WTC11 (cell line): ENCODE data around the gene MYO15A. TPM values are rescaled to one million over a fixed set of nuclear protein-coding genes. Genes with fewer than 3 reads are reported as not detected.
A peak's percentile ranks its signal among the peaks of the same experiment; 100 is the strongest.

ENCODE experiments used
- ATAC-seq: fragments of 200-7000 bp; cut with Tn5 transposase; 2 replicates; pipeline ENCODE4 v1.10.0; 2021; ENCODE audit warnings: mild to moderate bottlenecking, moderate library complexity
- CTCF ChIA-PET: fragments of 300-600 bp; sonication (Branson Sonifier 250); formaldehyde crosslinking; loops from one replicate; lab custom pipeline; 2021; ENCODE audit warnings: antibody characterized with exemption; lab: Charles Lee
- POLR2A ChIA-PET: fragments of 350-600 bp; sonication (Branson Sonifier 250); formaldehyde crosslinking; loops from one replicate; lab custom pipeline; 2021; ENCODE audit warnings: antibody characterized with exemption; lab: Charles Lee
- DNase-seq: peaks from one replicate; pipeline ENCODE4 v3.0.0; 2021; ENCODE audit warnings: low spot score
- H3K27ac Mint-ChIP-seq: 2 replicates; pipeline ENCODE4 v1.8.0; 2021; ENCODE audit warnings: mixed read lengths
- H3K27me3 Mint-ChIP-seq: 2 replicates; pipeline ENCODE4 v1.8.0; 2021; ENCODE audit warnings: low read depth, mild to moderate bottlenecking, moderate library complexity, mixed read lengths
- H3K36me3 Mint-ChIP-seq: 2 replicates; pipeline ENCODE4 v1.8.0; 2021; ENCODE audit warnings: mixed read lengths
- H3K4me1 Mint-ChIP-seq: 2 replicates; pipeline ENCODE4 v1.8.0; 2022; ENCODE audit warnings: mixed read lengths
- H3K4me3 Mint-ChIP-seq: 2 replicates; pipeline ENCODE4 v1.8.0; 2021; ENCODE audit warnings: mild to moderate bottlenecking, moderate library complexity, mixed read lengths
- H3K9me3 Mint-ChIP-seq: 2 replicates; pipeline ENCODE4 v1.8.0; 2021; ENCODE audit warnings: mixed read lengths
- ATF1 ChIP-seq: sonication (generic); formaldehyde crosslinking; IDR thresholded peaks from 2 replicates; pipeline ENCODE4 v1.8.1; 2023; ENCODE audit warnings: mild to moderate bottlenecking, moderate library complexity, missing genetic modification reagents
- CREM ChIP-seq: sonication (generic); formaldehyde crosslinking; IDR thresholded peaks from 2 replicates; pipeline ENCODE4 v1.8.1; 2022; ENCODE audit warnings: mild to moderate bottlenecking, missing genetic modification reagents, moderate library complexity
- E2F5 ChIP-seq: sonication (generic); formaldehyde crosslinking; IDR thresholded peaks from 2 replicates; pipeline ENCODE4 v1.8.1; 2022; ENCODE audit warnings: mild to moderate bottlenecking, moderate library complexity, missing genetic modification reagents
- ETV6 ChIP-seq: sonication (generic); formaldehyde crosslinking; IDR thresholded peaks from 2 replicates; pipeline ENCODE4 v1.8.1; 2022; ENCODE audit warnings: mild to moderate bottlenecking, missing genetic modification reagents
- FOXK1 ChIP-seq: sonication (generic); formaldehyde crosslinking; IDR thresholded peaks from 2 replicates; pipeline ENCODE4 v1.8.0; 2022; ENCODE audit warnings: mild to moderate bottlenecking, moderate library complexity, missing genetic modification reagents
- MXD4 ChIP-seq: fragments of 250-450 bp; sonication (Bioruptor Pico); IDR thresholded peaks from 2 replicates; pipeline ENCODE4 v1.8.0; 2021; ENCODE audit warnings: mild to moderate bottlenecking, moderate library complexity, borderline replicate concordance
- NFYB ChIP-seq: sonication (generic); formaldehyde crosslinking; conservative IDR thresholded peaks from 2 replicates; pipeline ENCODE4 v1.8.0; 2022; ENCODE audit warnings: low read depth, missing genetic modification reagents
- NR1H2 ChIP-seq: sonication (generic); formaldehyde crosslinking; IDR thresholded peaks from 2 replicates; pipeline ENCODE4 v1.9.0; 2021; ENCODE audit warnings: mild to moderate bottlenecking, moderate library complexity, missing genetic modification reagents
- SMAD4 ChIP-seq: sonication (generic); formaldehyde crosslinking; IDR thresholded peaks from 2 replicates; pipeline ENCODE4 v1.8.0; 2022; ENCODE audit warnings: mild to moderate bottlenecking, missing genetic modification reagents
- STAT6 ChIP-seq: sonication (generic); formaldehyde crosslinking; conservative IDR thresholded peaks from 2 replicates; pipeline ENCODE4 v1.8.1; 2023; ENCODE audit warnings: mild to moderate bottlenecking, low read depth, missing genetic modification reagents, moderate library complexity
- TP53 ChIP-seq: sonication (generic); formaldehyde crosslinking; IDR thresholded peaks from 2 replicates; pipeline ENCODE4 v1.8.1; 2023; ENCODE audit warnings: mild to moderate bottlenecking, missing genetic modification reagents
- ZNF416 ChIP-seq: fragments of 250-450 bp; sonication (Bioruptor Pico); IDR thresholded peaks from 2 replicates; pipeline ENCODE4 v1.9.0; 2021; ENCODE audit warnings: mild to moderate bottlenecking, inconsistent platforms
- ZNF425 ChIP-seq: fragments of 250-450 bp; sonication (Bioruptor Pico); conservative IDR thresholded peaks from 2 replicates; pipeline ENCODE4 v1.9.0; 2021; ENCODE audit warnings: mild to moderate bottlenecking
- total RNA-seq: library from RNA; stranded (reverse); gene quantifications from 3 replicates; pipeline ENCODE4 v1.2.3, GENCODE V29; 2021
- TF ChIP-seq, protein P1 (sequence below): sonication (generic); formaldehyde crosslinking; IDR thresholded peaks from 2 replicates; pipeline ENCODE4 v1.8.0; 2022; ENCODE audit warnings: missing genetic modification reagents
- TF ChIP-seq, protein P2 (sequence below): sonication (generic); formaldehyde crosslinking; IDR thresholded peaks from 2 replicates; pipeline ENCODE4 v1.8.0; 2023; ENCODE audit warnings: missing genetic modification reagents, mild to moderate bottlenecking, borderline replicate concordance
- TF ChIP-seq, protein P3 (sequence below): sonication (generic); formaldehyde crosslinking; IDR thresholded peaks from 2 replicates; pipeline ENCODE4 v1.8.0; 2023; ENCODE audit warnings: mild to moderate bottlenecking, missing genetic modification reagents

The MYO15A gene
- total RNA-seq, 1 experiment from 2014 or later, result 2.6 TPM

DNA sequence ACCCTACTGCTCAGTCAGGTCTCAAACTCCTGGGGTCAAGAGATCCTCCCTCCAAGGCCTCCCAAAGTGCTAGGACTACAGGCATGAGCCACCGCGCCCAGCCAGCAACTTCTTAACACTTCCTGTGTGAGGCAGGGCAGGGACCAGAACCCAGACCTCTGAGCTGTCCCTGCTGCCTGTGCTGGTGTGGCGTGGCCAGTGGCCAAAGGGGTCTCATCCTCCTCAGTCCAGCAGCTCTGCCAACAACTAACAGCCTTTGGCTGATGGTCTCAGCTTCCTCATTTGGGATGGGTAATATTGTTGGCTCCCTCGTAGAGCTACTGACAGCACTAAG, 115.5 kb downstream of the MYO15A start:
- ChIA-PET CTCF (interaction anchor here (0.7 to 1.9 kb wide), 9 partner anchors 23 to 84 kb away, joined by 3 to 11 read pairs (median 6); no protein-coding TSS in a partner anchor), POLR2A (interaction anchor here (1.0 to 1.9 kb wide), 7 partner anchors 23 to 139 kb away, joined by 3 to 17 read pairs (median 4); partner anchors contain the start of genes ALKBH5, MIEF2 and SHMT1)
- Mint-ChIP-seq H3K9me3 (no peaks in the 10 kb centered on the region), H3K4me1 (peaks cover 26% of the 10 kb centered on the region), H3K36me3 (no peaks in the 10 kb centered on the region), H3K4me3 (peak overlapping the region; percentile 93), H3K27ac (peak overlapping the region; percentile 100), H3K27me3 (no peaks in the 10 kb centered on the region)
- ATAC-seq (no peak), DNase-seq (no peak)
- TF ChIP-seq MXD4 (CRISPR knock-in tag) (no peak), FOXK1 (CRISPR knock-in tag) (no peak), ZNF425 (CRISPR knock-in tag) (no peak), TP53 (no peak)
- TF ChIP-seq, protein P1, sequence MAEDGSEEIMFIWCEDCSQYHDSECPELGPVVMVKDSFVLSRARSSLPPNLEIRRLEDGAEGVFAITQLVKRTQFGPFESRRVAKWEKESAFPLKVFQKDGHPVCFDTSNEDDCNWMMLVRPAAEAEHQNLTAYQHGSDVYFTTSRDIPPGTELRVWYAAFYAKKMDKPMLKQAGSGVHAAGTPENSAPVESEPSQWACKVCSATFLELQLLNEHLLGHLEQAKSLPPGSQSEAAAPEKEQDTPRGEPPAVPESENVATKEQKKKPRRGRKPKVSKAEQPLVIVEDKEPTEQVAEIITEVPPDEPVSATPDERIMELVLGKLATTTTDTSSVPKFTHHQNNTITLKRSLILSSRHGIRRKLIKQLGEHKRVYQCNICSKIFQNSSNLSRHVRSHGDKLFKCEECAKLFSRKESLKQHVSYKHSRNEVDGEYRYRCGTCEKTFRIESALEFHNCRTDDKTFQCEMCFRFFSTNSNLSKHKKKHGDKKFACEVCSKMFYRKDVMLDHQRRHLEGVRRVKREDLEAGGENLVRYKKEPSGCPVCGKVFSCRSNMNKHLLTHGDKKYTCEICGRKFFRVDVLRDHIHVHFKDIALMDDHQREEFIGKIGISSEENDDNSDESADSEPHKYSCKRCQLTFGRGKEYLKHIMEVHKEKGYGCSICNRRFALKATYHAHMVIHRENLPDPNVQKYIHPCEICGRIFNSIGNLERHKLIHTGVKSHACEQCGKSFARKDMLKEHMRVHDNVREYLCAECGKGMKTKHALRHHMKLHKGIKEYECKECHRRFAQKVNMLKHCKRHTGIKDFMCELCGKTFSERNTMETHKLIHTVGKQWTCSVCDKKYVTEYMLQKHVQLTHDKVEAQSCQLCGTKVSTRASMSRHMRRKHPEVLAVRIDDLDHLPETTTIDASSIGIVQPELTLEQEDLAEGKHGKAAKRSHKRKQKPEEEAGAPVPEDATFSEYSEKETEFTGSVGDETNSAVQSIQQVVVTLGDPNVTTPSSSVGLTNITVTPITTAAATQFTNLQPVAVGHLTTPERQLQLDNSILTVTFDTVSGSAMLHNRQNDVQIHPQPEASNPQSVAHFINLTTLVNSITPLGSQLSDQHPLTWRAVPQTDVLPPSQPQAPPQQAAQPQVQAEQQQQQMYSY (CRISPR knock-in tag), result no peak
- TF ChIP-seq, protein P2, sequence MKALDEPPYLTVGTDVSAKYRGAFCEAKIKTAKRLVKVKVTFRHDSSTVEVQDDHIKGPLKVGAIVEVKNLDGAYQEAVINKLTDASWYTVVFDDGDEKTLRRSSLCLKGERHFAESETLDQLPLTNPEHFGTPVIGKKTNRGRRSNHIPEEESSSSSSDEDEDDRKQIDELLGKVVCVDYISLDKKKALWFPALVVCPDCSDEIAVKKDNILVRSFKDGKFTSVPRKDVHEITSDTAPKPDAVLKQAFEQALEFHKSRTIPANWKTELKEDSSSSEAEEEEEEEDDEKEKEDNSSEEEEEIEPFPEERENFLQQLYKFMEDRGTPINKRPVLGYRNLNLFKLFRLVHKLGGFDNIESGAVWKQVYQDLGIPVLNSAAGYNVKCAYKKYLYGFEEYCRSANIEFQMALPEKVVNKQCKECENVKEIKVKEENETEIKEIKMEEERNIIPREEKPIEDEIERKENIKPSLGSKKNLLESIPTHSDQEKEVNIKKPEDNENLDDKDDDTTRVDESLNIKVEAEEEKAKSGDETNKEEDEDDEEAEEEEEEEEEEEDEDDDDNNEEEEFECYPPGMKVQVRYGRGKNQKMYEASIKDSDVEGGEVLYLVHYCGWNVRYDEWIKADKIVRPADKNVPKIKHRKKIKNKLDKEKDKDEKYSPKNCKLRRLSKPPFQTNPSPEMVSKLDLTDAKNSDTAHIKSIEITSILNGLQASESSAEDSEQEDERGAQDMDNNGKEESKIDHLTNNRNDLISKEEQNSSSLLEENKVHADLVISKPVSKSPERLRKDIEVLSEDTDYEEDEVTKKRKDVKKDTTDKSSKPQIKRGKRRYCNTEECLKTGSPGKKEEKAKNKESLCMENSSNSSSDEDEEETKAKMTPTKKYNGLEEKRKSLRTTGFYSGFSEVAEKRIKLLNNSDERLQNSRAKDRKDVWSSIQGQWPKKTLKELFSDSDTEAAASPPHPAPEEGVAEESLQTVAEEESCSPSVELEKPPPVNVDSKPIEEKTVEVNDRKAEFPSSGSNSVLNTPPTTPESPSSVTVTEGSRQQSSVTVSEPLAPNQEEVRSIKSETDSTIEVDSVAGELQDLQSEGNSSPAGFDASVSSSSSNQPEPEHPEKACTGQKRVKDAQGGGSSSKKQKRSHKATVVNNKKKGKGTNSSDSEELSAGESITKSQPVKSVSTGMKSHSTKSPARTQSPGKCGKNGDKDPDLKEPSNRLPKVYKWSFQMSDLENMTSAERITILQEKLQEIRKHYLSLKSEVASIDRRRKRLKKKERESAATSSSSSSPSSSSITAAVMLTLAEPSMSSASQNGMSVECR, result no peak

DNA sequence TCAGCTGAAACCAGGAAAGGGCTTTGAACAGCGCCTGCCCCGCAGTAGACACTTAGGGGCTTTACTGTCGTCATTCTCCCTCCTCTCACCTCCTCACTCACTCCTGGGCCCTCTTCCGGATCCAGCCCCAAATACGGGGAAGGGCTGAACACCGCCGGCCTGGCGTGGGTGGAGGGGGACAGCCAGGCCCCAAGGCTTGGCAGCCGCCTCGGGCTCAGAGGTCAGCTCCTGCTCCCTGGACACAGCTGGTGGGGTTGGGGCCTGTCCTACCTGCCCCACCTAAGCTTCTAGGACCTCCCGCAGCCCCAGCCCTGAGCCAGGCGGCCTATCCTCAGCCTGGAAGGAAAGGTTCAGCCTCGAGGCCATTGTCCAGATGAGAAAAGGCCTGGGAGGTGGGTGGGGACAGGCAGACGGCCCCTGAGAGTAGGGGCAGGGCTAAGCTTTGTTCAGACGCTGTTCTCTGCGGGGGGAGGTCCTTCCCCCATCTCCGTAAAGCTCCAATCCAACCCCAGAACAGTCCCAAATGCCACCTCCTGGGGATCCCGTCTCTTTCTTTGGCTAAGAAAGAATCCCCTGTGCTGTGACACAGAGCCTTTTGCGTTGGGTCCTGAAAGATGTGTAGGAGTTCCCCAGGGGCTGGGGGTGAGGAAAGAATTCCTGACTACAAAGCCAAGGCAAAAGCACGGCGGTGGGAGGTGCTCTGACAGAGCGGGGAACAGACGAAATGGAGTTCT, 116.0 kb downstream of the MYO15A start:
- Mint-ChIP-seq H3K4me3 (peak overlapping the region; percentile 93), H3K27me3 (no peaks in the 10 kb centered on the region), H3K36me3 (no peaks in the 10 kb centered on the region), H3K27ac (peak overlapping the region; percentile 100), H3K9me3 (no peaks in the 10 kb centered on the region), H3K4me1 (peaks cover 23% of the 10 kb centered on the region)
- peak; percentile 86 for ATAC-seq
- peak; percentile 82 for DNase-seq
- CTCF ChIA-PET, result interaction anchor here (0.7 to 1.9 kb wide), 9 partner anchors 23 to 85 kb away, joined by 3 to 11 read pairs (median 6); no protein-coding TSS in a partner anchor
- POLR2A ChIA-PET, result interaction anchor here (0.8 to 1.9 kb wide), 8 partner anchors 23 to 139 kb away, joined by 3 to 17 read pairs (median 4); partner anchors contain the start of genes ALKBH5, MIEF2 and SHMT1
- TF ChIP-seq E2F5 (CRISPR knock-in tag) (no peak), NR1H2 (CRISPR knock-in tag) (no peak), STAT6 (CRISPR knock-in tag) (0 out of 2 replicates have a peak, but pooled peaks have one; percentile 72), ATF1 (CRISPR knock-in tag) (no peak), CREM (CRISPR knock-in tag) (no peak), ETV6 (CRISPR knock-in tag) (0 out of 2 replicates have a peak, but pooled peaks have one; percentile 20), SMAD4 (no peak), ZNF416 (peak; percentile 62; the same call in 1 of the 2 replicates), NFYB (CRISPR knock-in tag) (no peak)
- TF ChIP-seq, protein P3, sequence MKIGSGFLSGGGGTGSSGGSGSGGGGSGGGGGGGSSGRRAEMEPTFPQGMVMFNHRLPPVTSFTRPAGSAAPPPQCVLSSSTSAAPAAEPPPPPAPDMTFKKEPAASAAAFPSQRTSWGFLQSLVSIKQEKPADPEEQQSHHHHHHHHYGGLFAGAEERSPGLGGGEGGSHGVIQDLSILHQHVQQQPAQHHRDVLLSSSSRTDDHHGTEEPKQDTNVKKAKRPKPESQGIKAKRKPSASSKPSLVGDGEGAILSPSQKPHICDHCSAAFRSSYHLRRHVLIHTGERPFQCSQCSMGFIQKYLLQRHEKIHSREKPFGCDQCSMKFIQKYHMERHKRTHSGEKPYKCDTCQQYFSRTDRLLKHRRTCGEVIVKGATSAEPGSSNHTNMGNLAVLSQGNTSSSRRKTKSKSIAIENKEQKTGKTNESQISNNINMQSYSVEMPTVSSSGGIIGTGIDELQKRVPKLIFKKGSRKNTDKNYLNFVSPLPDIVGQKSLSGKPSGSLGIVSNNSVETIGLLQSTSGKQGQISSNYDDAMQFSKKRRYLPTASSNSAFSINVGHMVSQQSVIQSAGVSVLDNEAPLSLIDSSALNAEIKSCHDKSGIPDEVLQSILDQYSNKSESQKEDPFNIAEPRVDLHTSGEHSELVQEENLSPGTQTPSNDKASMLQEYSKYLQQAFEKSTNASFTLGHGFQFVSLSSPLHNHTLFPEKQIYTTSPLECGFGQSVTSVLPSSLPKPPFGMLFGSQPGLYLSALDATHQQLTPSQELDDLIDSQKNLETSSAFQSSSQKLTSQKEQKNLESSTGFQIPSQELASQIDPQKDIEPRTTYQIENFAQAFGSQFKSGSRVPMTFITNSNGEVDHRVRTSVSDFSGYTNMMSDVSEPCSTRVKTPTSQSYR (CRISPR knock-in tag), result no peak
